ENCODE measurements around the gene ZC3H7B. TPM values are rescaled to one million over a fixed set of nuclear protein-coding genes. Genes with fewer than 3 reads are reported as not detected.

ZC3H7B gene
- total RNA-seq, 1 experiment from 2014 or later = 58.7 TPM

GRCh38 chr22:41353862-41354575 is 52.7 kb downstream of the ZC3H7B start:
- DNase-seq (ENCODE audit: low read depth) = no peak

GRCh38 chr22:41354979-41355378 is 53.7 kb downstream of the ZC3H7B start:
- DNase-seq (ENCODE audit: low read depth) = no peak

DNA sequence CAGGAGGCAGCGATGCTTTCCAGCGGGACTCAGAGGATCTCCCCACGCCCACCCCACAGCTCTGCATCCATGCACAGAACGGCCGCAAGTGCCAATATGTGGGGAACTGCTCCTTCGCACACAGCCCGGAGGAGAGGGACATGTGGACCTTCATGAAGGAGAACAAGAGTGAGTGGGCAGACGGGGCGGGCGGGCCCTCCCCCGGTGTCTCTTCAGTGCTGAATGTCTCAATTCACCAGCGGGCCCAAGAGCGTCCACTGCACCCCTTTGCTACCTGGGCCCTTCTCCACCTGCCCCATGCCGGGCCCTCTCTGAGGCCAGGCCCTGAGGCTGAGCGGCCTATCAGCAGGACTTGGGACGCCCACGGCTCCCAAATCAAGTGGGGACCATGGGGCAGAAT is 54.6 kb downstream of the ZC3H7B start:
- no peak for DNase-seq (ENCODE audit: low read depth)

DNA sequence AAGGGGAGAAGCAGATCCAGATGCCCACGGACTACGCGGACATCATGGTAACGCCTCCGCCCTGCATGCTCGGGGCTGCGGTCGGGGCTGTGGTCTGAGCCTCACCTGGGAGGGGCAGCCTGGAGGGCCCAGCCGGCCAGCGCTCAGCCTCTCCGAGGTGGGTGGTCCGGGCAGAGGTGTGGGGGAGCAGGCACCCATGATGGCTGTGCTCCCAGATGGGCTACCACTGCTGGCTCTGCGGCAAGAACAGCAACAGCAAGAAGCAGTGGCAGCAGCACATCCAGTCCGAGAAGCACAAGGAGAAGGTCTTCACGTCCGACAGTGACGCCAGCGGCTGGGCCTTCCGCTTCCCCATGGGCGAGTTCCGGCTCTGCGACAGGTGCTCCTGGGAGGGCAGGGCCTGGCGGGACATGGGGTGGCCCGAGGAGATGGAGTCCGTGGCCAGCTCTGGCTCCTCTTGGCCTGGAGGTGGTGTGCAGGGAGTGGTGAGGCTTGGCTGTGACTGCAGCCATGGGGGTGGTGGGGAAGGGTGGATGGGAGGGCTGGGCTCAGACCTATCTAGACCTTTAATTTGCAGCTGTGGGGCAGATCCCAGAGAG is 55.2 kb downstream of the ZC3H7B start:
- DNase-seq (ENCODE audit: low read depth) = no peak

- DNase-seq (ENCODE audit: low read depth) = no peak
These were observed 55.9 kb downstream of the ZC3H7B start for GRCh38 chr22:41357191-41357590.

- DNase-seq (ENCODE audit: low read depth) = no peak
These were observed 57.6 kb downstream of the ZC3H7B start for GRCh38 chr22:41358927-41359326.

DNA sequence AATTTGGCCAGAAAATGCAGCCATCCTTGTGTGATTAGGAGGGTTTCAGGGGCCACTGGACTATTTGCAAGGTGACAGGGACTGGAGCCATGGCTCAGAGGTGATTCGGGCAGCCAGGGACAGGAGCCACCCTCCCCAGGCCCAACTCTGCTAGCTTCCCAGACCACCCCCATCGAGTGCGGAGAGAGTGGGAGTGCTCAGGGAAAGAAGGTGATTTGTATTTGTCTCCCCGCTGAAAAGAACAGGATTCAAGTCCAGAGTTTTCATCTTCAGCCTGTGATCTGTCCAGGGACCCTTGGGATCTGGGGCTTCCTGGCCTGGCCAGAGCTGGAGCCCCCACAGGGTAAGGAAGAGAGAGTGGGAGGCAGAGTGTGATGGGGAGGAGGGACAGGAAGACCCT is 58.1 kb downstream of the ZC3H7B start:
- DNase-seq (ENCODE audit: low read depth) = no peak

DNA sequence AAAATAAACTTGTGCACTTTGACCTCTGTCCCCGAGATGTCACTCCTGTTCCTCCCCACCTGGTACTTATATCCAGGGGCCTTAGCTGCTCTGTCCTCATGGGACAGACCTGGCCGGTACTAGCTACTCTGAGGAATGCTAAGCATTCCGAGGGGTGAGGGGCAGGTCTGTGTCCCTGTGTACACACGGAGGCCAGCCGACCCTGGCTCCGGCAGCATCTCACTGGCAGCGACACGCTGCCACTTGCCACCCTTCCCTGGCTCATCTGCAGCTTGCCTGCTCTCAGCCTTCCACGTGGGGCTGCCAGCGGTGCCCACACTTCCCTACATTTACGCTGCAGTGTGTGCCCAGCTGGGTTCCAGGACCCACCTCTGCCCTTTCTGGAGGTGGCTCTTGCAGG is 58.8 kb downstream of the ZC3H7B start:
- no peak for DNase-seq (ENCODE audit: low read depth)

DNA sequence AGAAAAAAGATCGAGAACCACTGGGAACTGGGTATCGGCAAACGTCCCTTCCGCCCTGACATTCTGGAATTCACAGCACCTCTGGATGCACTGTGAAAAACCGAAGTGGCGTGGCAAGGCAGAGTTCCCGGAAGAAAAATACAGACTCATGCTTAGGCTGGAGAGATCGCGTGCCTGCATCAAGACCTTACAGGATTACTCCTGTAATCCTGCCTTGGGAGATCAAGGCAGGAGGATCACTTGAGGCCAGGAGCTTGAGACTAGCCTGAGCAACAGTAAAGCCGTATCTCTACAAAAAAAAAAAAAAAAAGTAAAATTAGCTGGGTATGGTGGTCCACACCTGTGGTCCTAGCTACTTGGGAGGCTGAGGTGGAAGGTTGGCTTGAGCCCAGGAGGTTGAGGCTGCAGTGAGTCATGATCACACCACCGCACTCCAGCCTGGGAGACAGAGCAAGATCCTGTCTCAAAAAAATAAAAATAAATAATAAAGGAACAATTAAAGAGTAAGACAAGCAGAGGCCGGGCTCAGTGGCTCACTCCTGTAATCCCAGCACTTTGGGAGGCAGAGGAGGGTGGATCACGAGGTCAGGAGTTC is 60.5 kb downstream of the ZC3H7B start:
- DNase-seq (ENCODE audit: low read depth) = peak; percentile 77

DNA sequence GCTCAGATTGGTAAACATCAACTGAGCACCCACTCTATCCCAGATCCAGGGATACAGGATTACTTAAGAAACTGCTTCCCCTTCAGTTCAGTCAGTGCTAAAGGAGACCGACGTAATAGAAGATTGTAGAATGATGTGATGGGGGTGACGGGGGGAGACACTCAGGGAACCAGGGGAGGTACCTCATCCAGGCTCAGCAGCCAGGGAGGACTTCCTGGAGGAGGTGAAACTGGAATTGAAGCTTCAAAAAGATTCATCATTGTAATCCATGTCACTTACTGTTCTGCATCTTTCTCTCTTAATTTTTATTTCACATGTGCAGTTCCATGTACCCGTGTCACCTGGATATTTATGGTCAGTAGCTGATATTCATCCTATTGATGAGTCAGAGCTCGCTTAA is 61.3 kb downstream of the ZC3H7B start:
- DNase-seq (ENCODE audit: low read depth) = peak; percentile 16

DNA sequence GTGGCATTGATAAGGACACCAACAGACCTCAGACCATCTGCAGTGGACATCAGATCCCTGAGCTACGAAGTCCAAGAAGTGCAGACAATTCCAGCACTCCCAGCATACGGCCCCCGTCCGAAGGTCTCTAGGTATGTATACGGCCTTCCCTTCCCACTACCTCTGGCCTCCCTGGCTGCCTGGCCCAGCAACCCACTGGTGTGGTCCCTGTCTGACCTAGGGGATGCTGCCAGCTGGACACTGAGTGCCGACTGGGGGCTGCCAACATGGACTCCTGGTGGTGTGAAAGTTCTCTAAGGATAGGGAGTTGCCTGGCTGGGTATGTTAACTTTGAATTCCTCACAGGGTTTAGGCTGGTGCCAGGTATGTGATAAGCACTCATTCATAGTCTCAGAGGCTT is 62.9 kb downstream of the ZC3H7B start:
- no peak for DNase-seq (ENCODE audit: low read depth)

DNA sequence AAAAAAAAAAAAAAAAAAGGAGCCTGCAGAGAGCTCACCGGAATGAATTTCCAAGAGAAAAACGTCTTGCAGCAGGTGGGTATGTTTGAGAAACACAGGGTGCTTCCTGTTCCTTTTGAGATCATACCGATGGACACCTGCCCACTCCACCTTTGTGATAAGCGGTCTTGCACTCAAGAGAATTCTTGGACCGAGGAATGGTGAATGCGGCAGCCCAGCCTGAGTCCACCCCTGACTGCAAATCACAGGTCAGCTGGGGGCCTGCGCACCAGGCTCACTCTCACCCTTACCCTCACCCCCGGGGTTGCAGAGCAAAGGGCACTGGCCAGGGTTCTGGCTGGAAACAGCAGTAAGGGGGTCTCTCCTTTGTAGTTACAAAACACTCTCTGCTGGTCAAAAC is 63.6 kb downstream of the ZC3H7B start:
- no peak for DNase-seq (ENCODE audit: low read depth)

GRCh38 chr22:41365425-41365824 is 64.1 kb downstream of the ZC3H7B start:
- no peak for DNase-seq (ENCODE audit: low read depth)

DNA sequence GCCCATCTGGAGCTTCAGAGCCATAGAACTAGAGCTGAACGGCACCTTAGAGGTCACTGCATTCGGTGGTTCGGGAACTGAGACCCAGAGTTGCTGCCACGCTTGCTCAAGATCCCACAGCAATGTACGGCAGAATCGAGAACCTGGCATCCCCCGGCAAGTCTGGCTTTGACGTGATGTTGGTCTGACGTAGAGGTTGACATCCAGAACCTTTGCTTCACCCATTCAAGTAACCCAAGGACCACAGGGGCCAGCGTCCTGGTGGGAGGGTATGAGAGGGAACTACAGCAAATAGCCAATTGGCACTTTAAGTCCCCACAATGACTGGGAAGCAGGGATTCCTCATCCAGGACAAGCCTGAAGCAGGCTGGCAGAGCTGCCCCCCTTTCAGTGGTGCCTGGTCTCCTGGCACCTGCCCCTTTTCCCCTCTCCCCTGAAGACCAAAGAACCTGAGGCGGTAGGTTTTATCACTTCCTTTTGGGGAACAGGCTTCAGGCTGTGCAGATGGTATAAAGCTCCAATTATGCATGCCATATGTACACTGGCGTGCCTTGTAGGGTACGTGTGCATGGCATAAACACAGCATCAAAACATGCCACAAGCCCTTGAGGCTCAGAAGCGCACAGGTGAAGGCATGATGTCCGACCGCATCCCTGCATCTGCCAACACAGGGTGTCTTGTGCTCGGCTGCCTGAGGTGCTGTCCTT is 65.2 kb downstream of the ZC3H7B start:
- no peak for DNase-seq (ENCODE audit: low read depth)

DNA sequence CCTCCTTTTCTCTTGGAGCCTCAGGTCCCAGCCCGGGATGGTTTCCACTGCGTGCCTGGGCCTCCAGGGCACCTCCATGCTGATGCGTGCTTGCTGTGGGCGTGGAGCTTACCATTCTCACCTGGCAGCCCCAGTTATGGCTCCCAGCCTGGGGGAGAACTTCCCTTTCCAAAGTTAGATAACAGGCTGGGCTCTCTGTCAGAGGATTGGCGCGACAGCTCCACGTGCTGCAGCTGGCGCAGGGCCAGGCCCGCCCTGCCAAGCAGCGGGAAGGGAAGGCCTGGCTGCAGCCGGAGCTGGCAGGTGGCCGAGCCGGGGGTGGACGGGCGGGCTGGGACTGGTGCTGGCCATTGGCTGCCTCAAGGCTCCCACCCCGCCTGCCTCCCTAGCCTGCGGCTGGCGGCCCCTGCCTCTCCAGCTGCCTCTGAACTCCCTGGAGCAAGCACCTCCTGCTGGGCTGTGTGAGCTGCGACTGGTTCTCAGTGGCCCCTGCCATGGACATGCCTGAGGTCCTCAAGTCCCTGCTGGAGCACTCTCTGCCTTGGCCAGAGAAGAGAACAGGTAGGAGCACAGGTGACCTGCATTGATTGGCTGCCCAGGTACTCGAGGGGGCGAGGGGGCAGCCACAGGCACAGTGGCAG is 65.8 kb downstream of the ZC3H7B start:
- DNase-seq (ENCODE audit: low read depth) = peak; percentile 85

- DNase-seq (ENCODE audit: low read depth) = no peak
These were observed 66.6 kb downstream of the ZC3H7B start for GRCh38 chr22:41367680-41368542.

DNA sequence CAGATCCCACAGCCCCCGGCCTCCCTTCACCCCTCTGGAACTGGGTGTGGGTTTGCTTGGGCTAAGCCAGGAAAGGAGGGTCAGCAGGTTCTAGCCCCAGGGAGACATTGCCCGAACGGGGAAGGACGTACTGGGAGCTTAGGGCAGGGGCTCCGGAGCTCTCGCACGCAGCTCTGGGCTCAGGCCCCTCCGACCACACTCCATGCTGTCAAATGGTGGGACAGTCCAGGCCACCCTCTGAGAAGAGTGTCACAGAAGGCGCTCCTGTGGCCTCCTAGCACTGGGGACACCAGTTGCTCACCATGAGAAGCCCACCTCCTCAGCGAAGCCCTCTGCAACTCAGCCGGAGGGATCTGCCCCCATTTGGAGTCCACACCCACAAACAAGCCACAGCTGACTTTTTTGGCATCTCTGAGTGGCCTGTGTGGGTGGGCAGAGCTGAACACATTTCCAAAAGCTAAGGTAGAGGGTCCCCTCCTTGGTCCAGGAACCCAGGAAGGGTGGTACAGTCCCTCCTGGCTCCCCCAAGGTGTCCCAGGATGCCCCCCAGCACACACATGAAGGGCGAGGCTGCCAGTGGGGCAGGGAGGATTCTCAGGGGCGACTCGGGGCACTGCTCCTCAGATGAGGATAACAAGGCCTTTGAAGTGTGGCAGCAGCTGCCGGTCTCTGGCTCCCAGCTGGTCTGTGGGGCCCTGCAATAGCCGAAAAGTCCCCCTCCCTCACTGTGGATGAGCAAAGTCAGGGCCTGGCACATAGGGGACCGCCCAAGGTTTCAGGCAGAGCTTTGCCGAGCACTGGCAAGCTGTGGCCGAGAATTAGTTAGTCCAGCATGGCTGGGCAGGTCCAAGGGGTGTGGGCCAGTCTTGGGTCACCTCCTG is 67.5 kb downstream of the ZC3H7B start:
- no peak for DNase-seq (ENCODE audit: low read depth)

DNA sequence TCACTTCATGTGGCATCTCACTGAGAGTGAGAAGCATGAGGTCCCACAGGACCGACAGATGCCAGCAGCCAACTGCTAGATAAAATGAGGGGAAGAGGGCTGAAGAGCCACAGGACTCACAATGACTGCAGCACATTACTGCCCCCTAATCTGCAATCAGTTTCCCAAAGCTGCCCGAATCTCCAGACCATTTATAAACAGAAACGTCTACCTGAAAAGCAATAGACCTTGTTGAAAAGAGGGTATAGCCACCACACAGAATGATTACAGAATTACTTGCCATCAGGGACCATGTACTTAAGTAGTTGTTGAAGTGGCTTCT is 68.1 kb downstream of the ZC3H7B start:
- DNase-seq (ENCODE audit: low read depth) = no peak

DNA sequence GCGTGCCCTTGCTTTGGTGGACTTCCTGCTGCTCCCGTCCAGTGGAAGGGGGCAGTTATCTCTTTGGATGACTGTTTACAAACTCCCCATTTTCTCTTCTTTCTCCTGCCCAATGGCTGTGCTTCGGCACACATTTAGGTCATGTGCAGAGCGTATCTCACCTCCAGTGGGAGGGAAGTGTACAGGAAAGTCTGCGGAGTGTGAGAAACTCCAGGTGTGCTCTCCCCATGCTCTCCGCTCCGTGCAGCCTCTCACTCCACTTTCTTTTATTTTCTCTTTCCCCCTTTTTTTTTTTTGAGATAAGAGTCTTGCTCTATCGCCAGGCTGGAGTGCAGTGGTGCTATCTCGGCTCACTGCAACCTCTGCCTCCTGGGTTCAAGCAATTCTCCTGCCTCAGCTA is 68.5 kb downstream of the ZC3H7B start:
- no peak for DNase-seq (ENCODE audit: low read depth)

GRCh38 chr22:41377846-41378245 is 76.5 kb downstream of the ZC3H7B start:
- no peak for DNase-seq (ENCODE audit: low read depth)
